GM21367 (cell line): Measurements from ENCODE around the gene MBD5.

Experiments used
- ATAC-seq: cut with Tn5 transposase; IDR thresholded peaks from one replicate; pipeline ENCODE4 v1.9.1; 2021; ENCODE audit not compliant: unreplicated experiment

Gene MBD5

DNA sequence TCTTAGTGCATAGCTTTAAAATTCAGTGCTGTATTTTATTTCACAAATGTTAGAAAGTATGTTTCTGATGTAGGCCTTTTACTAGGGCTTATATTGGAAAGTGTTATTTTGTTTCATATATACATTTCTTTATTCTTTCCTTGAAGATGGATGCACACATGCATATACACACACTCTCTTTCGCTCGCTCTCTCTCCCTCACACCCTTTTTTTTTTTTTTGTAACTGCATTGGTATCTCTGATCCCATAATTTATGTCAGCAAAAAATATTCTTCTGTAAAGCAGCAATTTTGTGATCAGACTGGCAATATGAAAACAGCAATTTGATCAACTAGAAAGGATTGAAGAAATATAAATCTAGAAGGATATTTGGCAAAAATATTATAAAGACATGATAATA, 2.0 kb downstream of the MBD5 start:
- no peak for ATAC-seq

DNA sequence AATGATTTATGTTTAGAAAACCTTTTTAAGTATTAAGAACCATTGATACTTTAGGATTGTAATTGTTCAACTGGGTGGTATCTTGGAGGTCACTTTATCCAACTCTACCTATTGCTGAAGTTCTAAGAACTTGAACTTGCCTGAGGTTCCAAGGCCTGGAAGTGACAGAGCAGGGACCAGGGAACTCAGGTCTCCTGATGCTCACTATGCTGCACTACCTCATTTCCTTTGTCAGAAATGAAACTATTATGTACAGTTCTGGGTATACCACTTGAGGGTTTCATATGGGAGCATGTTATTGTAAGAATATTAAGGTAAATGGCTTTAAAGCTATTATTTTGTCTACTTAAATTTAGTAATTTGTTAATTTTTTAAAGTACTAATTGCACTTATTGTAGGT, 3.0 kb downstream of the MBD5 start:
- peak; percentile 41 for ATAC-seq

- no peak for ATAC-seq
Observed at GRCh38 chr2:148026573-148026972, 5.7 kb downstream of the MBD5 start.

DNA sequence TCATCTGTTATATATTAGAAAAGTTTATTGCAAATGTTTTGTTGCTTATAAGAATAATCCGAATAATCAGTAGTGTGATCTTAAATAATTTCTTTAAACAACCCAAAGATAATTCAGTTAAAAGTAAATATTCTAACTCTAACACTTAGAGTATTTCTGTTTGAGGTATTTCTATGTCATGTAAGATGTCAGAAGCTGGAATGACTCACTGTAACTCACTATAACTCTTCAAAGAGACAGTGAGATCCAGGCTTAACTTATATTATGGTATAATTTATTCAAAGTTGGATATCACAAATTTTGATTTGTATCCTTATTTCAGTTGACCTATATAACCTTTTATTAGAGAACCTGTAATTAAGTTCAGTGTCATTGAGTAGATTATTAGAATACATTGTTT, 6.9 kb downstream of the MBD5 start:
- no peak for ATAC-seq

- ATAC-seq, result no peak
Observed at GRCh38 chr2:148028781-148029180, 7.9 kb downstream of the MBD5 start.

DNA sequence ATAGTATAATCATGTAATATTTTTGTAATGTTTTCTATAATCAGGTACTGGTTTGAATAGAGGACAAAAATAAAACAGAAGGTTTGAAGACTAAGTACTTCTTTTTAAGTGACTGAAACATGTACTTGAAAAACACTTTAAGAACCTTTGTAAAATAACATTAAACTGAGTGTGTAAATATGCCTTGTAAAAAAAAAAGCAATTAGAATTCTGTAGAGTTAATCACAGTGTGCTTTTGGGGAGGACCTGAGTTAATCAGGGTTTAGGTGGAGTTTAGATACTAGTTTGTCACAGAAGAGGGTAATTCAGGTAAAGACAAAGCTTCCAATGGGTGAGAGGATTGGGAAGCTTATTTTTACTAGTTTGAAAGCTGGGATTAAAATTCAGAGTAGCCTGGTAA, 10.3 kb downstream of the MBD5 start:
- ATAC-seq, result no peak

DNA sequence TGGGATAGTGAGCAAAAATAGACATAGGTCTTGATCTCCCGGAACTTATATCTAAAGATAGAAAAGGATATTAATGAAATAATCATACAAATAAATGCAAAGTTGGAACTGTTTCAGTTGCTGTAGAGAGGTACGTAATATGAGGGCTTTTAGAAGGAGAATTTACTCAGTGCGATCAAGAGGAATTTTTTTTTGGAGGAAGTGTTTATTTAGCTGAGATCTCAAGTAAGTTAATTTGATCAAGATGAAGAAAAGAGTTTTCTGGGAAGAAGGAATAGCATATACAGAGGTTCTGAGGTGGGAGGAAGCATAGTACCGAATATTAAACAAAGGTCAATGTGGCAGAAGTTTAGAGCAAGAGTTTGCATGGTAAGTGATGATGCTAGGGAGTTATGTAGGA, 11.3 kb downstream of the MBD5 start:
- ATAC-seq, result no peak

- no peak for ATAC-seq
Observed at GRCh38 chr2:148039783-148040182, 18.9 kb downstream of the MBD5 start.

GRCh38 chr2:148042219-148042618, 21.3 kb downstream of the MBD5 start:
- peak; percentile 72 for ATAC-seq

GRCh38 chr2:148044322-148044721, 23.4 kb downstream of the MBD5 start:
- ATAC-seq, result no peak

DNA sequence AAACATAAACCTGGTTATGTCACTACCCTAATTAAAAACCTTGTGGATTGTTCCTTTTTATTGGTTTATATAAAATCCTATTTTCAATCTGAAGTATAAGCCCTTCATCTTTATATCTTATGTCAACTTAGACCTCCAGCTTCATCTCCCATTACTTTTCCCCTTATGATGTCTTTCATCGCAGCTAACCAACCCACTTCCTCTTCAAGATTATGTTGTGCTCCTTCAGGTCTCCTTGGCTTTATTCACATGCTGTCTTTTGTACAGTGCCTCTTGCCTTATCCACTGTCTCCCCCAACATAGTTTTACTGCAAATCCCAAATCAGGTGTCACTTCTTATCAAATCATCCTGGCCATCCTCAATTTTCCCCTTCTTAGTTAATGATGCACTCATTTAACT, 25.9 kb downstream of the MBD5 start:
- ATAC-seq, result no peak

DNA sequence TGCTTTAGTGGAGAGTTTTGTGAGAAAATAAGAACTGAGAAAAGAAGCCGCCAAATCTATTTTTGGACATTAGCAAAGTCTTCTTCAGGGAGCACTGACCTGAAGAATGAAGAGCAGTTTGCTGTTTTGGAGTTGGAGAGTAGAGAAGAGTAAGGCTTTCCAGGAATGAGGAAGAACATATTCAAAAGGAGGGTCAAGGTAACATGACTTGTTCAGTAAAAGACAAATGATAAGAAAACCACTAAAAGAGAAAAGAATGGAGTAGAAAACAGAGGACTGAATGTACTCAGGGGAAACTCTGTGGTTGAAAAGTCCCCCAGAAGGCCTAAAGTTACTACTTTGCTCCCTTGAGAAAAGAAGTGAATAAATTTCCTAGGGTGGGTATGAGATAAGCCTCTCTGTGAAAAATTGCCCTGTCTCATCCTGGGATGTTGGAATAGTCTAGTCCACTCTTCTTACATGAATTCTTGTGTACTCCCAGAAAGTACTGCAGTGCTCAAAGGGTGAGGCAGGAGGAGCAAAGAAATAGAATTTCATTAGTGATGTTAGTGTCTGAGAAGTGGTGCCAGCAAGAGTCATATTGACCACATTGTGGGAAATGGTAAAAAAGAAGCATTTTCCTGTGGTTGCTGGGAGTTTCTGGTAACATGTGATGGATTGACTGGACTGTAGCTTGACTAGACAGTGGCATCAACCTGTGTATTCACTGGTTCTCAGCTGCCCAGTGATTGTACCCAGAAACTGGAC, 27.8 kb downstream of the MBD5 start:
- ATAC-seq, result peak; percentile 57

GRCh38 chr2:148049284-148049683, 28.4 kb downstream of the MBD5 start:
- no peak for ATAC-seq

DNA sequence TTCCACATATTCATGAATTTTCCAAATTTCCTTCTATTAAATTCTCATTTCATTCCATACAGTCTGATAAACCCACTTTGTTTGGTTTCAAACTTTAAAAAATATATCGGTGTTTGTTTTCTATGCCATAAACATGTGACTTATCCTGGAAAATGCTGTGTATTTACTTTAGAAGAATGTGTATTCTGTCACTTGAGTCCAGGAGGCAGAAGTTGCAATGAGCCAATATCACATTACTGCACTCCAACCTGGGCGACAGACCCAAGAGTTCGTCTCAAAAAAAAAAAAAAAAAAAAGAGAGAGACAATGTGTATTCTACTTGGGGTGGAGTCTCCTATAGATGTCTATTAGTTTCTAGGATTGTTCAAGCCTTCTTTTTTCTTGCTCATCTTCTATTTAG, 31.8 kb downstream of the MBD5 start:
- no peak for ATAC-seq

DNA sequence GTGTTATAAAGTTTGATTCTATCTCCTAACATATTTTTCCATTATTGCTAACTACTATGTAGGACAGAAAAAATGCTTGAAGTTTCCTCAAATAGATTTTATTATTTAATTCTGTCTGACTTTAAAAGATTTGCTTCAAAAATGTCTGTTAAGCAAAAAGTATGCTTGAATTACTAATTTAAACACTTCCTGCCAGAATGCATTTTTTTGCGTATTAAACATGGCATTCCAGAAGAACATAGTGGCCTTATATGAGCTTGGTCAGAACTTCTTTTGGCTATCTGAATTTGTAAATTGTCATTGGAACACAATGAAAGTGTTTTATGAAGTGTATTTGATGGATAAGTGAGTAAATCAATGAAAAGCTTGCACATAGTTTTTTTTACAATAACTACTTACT, 37.8 kb downstream of the MBD5 start:
- ATAC-seq, result no peak

DNA sequence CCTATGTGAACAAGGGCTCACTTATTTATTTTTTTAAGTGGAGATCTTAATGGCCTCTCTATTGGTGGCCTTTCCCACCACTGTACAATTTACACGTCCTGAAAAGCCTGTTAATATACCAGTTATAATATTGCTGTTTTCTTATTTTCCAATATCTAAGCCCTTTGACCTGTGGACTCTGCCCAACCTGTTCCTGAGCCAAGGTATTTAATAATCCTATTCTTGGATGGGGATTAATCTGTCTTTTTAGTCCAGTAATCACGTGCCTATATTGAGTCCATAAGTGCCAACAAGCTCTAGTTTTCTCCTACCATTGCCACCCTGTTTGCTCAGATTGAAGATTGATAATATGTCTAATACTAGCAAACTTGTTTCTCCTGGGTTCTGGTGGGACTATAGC, 42.7 kb downstream of the MBD5 start:
- no peak for ATAC-seq

DNA sequence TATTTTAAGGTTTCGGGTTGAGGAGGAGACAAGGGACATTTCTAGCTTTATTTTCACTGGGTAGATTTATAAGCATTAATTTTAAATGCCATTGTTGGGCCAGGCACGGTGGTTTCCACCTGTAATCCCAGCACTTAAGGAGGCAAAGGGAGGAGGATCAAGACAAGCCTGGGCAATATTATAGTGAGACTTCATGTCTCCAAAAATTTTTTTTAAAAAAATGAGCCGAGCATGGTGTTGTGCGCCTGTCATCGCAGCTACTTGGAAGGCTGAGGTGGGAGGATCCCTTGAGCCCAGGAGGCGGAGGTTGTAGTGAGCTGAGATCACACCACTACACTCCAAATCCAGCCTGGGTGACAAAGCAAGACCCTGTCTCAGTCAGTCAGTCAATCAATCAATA, 45.0 kb downstream of the MBD5 start:
- no peak for ATAC-seq

DNA sequence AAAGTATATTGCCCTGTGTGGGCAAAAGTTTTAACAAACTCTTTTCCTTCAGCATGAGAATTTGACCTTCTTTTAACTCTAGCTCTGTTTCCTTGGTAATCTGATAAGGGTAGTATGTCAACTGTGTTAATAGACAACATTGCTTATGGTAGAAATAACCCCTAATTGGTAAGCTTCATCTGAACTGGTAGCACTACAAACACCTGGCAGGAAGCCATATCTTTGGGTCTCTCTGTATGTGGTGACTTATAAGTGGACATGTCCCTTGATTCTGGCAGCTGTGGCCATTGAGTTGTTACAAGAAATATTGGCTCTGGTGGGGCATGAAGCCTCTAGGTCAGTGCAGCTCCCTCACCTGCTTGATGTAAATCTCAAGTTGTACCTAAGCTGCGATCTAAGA, 46.9 kb downstream of the MBD5 start:
- no peak for ATAC-seq

- ATAC-seq, result no peak
Observed at GRCh38 chr2:148071351-148071750, 50.5 kb downstream of the MBD5 start.

DNA sequence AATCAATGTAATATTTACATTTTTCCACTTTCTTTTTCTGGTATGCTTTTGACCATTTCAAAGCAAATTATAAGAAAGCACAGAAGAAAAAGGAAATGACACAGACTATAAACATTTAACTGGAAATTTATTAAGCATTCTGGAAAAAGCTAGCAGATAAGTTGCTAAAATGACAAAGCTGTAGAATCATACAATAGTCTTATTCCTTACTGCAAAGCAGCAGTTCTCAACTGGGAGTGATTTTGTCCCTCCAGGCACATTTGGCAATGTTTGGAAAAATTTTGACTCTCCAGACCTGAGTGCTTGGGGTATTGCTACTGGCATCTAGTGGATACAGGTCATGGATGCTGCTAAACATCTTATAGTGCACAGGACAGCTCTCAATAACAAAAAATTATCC, 75.1 kb downstream of the MBD5 start:
- ATAC-seq, result no peak

DNA sequence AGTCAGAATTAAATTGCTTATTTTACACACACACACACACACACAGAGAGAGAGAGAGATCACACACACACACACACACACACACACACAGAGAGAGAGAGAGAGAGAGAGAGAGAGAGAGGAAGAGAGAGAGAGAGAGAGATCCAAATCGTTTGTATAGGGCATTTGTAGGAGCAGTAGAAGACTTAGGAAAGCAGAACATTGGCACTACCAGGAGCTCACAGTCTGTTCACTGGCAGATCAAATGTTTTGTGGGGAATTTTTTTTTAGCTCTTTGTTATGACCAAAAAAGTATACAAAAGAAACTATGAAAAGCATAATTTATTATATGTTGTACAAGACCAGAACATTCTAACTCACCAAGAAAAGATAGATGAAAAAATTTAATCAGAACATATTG, 81.8 kb downstream of the MBD5 start:
- ATAC-seq, result no peak

- ATAC-seq, result no peak
Observed at GRCh38 chr2:148103946-148104345, 83.1 kb downstream of the MBD5 start.

- ATAC-seq, result no peak
Observed at GRCh38 chr2:148106331-148106730, 85.4 kb downstream of the MBD5 start.
